Body of pancreas (tissue), 4 donors: ENCODE measurements around the gene PRSS33.

ENCODE experiments used
- CTCF ChIP-seq, 7 experiments: fragments of 450-650 bp in 4 of 7; fragments of 200-600 bp in 3 of 7; sonication (generic) in 3 of 7; IDR thresholded peaks; one replicate each; pipeline ENCODE4 v1.5.1; 2016 to 2019; ENCODE audit warnings: antibody characterized with exemption in 7 of 7
- POLR2A ChIP-seq, 3 donors: fragments of 450-650 bp; IDR thresholded peaks; one replicate each; pipeline ENCODE4 v1.6.1; 2016; ENCODE audit warnings: antibody characterized with exemption in 3 of 3, mild to moderate bottlenecking in 2 of 3

- TF ChIP-seq CTCF (IDR thresholded peaks at IDR 0.05): no peak
- no peak for TF ChIP-seq POLR2A (IDR thresholded peaks at IDR 0.05)
Observed at GRCh38 chr16:2819939-2820835, 32.8 kb upstream of the PRSS33 start.
